ENCODE data around the gene CSTPP1.

- TF ChIP-seq CTCF (IDR thresholded peaks at IDR 0.05; ENCODE audit: insufficient read depth, low read length, poor library complexity, severe bottlenecking) = no peak
- TF ChIP-seq EZH2phosphoT487 (conservative IDR thresholded peaks at IDR 0.05; ENCODE audit: low read length) = no peak
Measured at GRCh38 chr11:47163898-47164297, 227.3 kb downstream of the CSTPP1 start.
